HG03196 (cell line): Measurements from ENCODE around the gene FAM50A.
"Not testable (repeated sequence)": the region's sequence is repeated elsewhere in the genome, so short reads cannot be mapped to it uniquely, and the experiment has no call there.

Source experiments
- ATAC-seq: cut with Tn5 transposase; IDR thresholded peaks from one replicate; pipeline ENCODE4 v1.9.1; 2021; ENCODE audit not compliant: unreplicated experiment

Gene FAM50A

DNA sequence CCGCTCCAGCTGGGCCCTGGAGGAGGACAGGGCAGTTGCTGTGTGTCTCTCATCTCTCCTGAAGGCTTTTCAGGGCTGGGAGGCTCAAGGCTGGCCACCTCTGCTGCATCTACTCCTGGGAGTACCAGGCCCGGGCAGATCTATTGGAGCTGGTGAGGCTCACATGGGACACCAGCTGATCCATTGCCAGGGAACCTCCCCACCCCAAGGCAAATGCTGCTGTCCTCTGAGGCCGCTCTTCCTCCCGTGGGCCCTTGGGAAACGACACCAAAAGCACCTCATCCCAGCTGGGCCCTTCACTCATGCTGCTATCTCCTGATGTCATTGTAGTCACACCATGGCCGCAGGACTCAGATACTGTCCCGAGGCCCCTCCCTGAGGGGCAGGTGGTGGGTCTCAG, 38.8 kb downstream of the FAM50A start:
- ATAC-seq, result no peak

GRCh38 chrX:154483325-154483724, 39.4 kb downstream of the FAM50A start:
- ATAC-seq, result no peak

GRCh38 chrX:154484255-154485149, 40.6 kb downstream of the FAM50A start:
- no peak for ATAC-seq

GRCh38 chrX:154485150-154486051, 41.5 kb downstream of the FAM50A start:
- ATAC-seq, result no peak

- no peak for ATAC-seq
Measured at GRCh38 chrX:154486052-154486395, 42.1 kb downstream of the FAM50A start.

- no peak for ATAC-seq
Measured at GRCh38 chrX:154486396-154487207, 42.7 kb downstream of the FAM50A start, which contains the start of gene UBL4A. UBL4A (minus strand) TSS chrX:154486615; CDS start chrX:154486584, 31 bp downstream.

GRCh38 chrX:154487518-154488290, 43.8 kb downstream of the FAM50A start:
- no peak for ATAC-seq

DNA sequence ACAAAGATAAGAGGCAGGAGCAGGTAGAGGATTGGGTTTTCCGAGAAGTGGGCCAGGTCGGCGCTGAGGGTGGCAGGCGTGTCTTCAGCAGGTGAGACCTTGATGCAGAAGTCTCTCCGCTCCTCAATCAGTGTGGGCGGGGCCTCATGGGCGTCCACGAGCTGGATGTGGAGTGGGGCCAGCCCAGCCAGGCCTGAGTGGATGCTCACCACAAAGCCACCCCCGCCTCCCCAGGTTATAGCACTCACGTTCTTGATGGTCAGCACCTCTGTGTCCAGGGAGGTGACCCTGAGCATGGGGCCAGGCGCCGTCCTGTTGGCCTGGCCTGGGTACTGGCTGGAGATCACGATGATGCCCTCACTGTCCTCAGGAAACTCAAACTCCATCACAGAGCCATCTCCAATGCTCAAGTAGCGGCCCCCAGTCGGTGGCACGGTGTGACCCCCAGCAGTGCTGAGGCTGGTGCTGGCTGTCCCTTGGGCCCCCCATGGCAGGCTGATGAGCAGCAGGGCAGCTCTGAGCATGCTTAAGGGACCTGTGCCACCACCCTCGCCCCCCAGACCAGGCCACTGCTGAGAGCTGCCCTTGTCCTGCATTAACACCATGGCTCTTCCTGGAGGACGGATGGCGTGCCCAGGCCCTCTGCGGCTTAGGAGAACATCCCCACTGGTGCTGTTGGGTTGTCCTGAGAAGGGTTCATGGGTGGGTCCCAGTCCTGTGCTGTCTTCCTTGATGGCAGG, 44.6 kb downstream of the FAM50A start:
- ATAC-seq, result no peak

DNA sequence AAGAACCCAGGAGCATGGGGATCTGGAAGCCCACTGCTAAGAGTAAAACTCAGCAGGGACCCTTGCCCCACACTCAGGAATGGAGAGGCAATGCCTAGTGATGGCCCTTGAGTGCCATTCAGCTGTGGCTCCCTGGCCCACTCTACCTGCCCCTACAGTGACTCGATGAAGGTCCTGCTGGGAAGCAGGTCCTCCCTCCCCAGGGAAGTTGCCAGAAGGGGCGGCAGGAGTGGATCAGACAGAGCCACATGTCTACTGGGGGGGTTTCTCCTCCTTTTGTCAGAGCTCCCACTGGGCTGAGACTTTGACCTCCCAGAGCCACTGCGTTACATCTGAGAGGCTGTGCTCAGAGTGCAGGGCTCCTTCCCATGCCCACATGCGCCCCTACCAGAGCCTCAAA, 45.2 kb downstream of the FAM50A start:
- no peak for ATAC-seq

GRCh38 chrX:154490021-154490413, 46.1 kb downstream of the FAM50A start:
- ATAC-seq, result peak; percentile 19

GRCh38 chrX:154490414-154491083, 46.6 kb downstream of the FAM50A start, which contains the start of gene SLC10A3:
SLC10A3 (minus strand) TSS chrX:154490629; CDS start chrX:154488940, 1,689 bp downstream.
- peak; percentile 73 for ATAC-seq

DNA sequence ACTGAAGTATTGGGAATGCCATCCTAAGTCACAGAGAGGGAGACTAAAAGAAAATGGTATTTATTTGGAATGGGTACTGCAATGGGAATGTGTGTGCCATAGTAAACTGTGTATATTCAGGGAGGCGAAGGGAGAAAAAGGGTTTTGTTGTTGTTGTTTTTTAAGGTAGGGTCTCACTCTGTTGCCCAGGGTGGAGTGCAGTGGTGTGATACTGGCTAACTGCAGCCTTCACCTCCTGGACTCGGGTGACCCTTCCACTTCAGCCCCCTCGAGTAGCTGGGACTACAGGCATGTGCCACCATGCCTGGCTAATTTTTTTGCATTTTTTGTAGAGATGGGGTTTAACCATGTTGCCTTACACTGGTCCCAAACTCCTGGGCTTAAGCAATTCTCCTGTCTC, 50.8 kb downstream of the FAM50A start:
- ATAC-seq, result no peak

GRCh38 chrX:154495472-154495922, 51.6 kb downstream of the FAM50A start:
- no peak for ATAC-seq

DNA sequence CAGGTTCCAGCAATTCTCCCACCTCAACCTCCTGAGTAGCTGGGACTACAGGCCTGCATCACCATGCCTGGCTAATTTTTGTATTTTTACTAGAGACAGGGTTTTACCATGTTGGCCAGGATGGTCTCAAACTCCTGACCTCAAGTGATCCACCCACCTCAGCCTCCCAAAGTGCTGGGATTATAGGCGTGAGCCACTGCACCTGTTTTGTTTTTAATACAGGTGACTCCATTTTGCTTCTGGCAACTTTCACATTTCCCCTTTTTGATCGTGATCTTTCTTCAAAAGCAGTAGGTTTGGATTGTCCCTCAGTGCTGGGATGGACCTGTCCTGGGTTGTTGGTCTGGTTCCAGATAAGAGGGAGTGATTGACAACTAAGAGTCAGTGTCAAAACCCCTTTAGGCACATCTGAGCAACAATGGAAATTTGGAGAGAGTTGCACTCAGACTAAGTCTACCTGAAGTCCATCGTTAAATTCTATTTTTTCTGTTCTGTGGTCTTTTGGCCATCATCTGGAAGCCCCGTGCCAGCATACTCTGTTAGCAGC, 52.7 kb downstream of the FAM50A start:
- ATAC-seq, result not testable (repeated sequence)
